ENCODE measurements around the gene FZD10.

Gene FZD10

GRCh38 chr12:130184404-130185090 is 22.3 kb downstream of the FZD10 start:
- no peak for DNase-seq (ENCODE audit: low spot score)
- no peak for TF ChIP-seq CTCF (IDR thresholded peaks at IDR 0.05; ENCODE audit: borderline replicate concordance, control extremely low read depth, extremely low read depth, insufficient read depth, missing control alignments)
- in situ Hi-C loops (cut with MboI; ENCODE audit: low sequenced_read_pairs, unreplicated experiment) = no loop called here

GRCh38 chr12:130185455-130186391 is 23.5 kb downstream of the FZD10 start:
- DNase-seq (ENCODE audit: low spot score) = no peak
- in situ Hi-C loops (cut with MboI; ENCODE audit: low sequenced_read_pairs, unreplicated experiment) = no loop called here
- TF ChIP-seq CTCF (IDR thresholded peaks at IDR 0.05; ENCODE audit: borderline replicate concordance, control extremely low read depth, extremely low read depth, insufficient read depth, missing control alignments) = no peak

GRCh38 chr12:130186651-130187268 is 24.5 kb downstream of the FZD10 start:
- TF ChIP-seq CTCF (IDR thresholded peaks at IDR 0.05; ENCODE audit: borderline replicate concordance, control extremely low read depth, extremely low read depth, insufficient read depth, missing control alignments) = no peak
- no peak for DNase-seq (ENCODE audit: low spot score)
- in situ Hi-C loops (cut with MboI; ENCODE audit: low sequenced_read_pairs, unreplicated experiment) = no loop called here

- no peak for DNase-seq (ENCODE audit: low spot score)
- in situ Hi-C loops (cut with MboI; ENCODE audit: low sequenced_read_pairs, unreplicated experiment) = no loop called here
- no peak for TF ChIP-seq CTCF (IDR thresholded peaks at IDR 0.05; ENCODE audit: borderline replicate concordance, control extremely low read depth, extremely low read depth, insufficient read depth, missing control alignments)
These were observed 30.5 kb downstream of the FZD10 start for GRCh38 chr12:130192642-130193345.

GRCh38 chr12:130194154-130194553 is 31.9 kb downstream of the FZD10 start:
- in situ Hi-C loops (cut with MboI; ENCODE audit: low sequenced_read_pairs, unreplicated experiment) = no loop called here
- TF ChIP-seq CTCF (IDR thresholded peaks at IDR 0.05; ENCODE audit: borderline replicate concordance, control extremely low read depth, extremely low read depth, insufficient read depth, missing control alignments) = no peak
- DNase-seq (ENCODE audit: low spot score) = no peak

GRCh38 chr12:130195369-130195768 is 33.1 kb downstream of the FZD10 start:
- in situ Hi-C loops (cut with MboI; ENCODE audit: low sequenced_read_pairs, unreplicated experiment) = no loop called here
- TF ChIP-seq CTCF (IDR thresholded peaks at IDR 0.05; ENCODE audit: borderline replicate concordance, control extremely low read depth, extremely low read depth, insufficient read depth, missing control alignments) = no peak
- no peak for DNase-seq (ENCODE audit: low spot score)

All from GM13976 (cell line).